IMR-90 (cell line): ENCODE measurements around the gene WBP2. TPM values are rescaled to one million over a fixed set of nuclear protein-coding genes. Genes with fewer than 3 reads are reported as not detected.

Experiments used
- ATAC-seq: fragments of 200-7000 bp; cut with Tn5 transposase; 2 replicates; pipeline ENCODE4 v1.9.1; 2020; ENCODE audit warnings: low read depth, mild to moderate bottlenecking, moderate library complexity
- BruUV-seq: library from RNA; stranded (reverse); fragments of 400-500 nt; replicated peaks from 2 replicates; lab custom pipeline; 2021; lab: Mats Ljungman, UMichigan
- CTCF ChIA-PET: fragments of 300-600 bp; formaldehyde crosslinking; extraction: SDS; loops from one replicate; lab custom pipeline; 2021; ENCODE audit warnings: antibody characterized with exemption; lab: Yijun Ruan, JAX
- POLR2A ChIA-PET: fragments of 300-600 bp; sonication (Branson Sonifier 250); formaldehyde crosslinking; loops from one replicate; lab custom pipeline; 2022; ENCODE audit warnings: antibody characterized with exemption; ENCODE audit not compliant: unreplicated experiment; lab: Charles Lee
- DNase-seq: peaks from one replicate; pipeline ENCODE4 v3.0.0; 2013
- H2AFZ ChIP-seq: replicated peaks from 2 replicates; pipeline ENCODE3; 2013; ENCODE audit warnings: low read length, mild to moderate bottlenecking; ENCODE audit not compliant: poor library complexity
- H2AK5ac ChIP-seq: 2 replicates; pipeline ENCODE4 v1.6.1; 2013; ENCODE audit warnings: low read depth, low read length, inconsistent platforms
- H2AK9ac ChIP-seq: replicated peaks from 2 replicates; pipeline ENCODE3; 2013; ENCODE audit warnings: mild to moderate bottlenecking, low read depth, low read length, moderate library complexity; ENCODE audit not compliant: poor library complexity
- H2BK120ac ChIP-seq: 2 replicates; pipeline ENCODE4 v1.6.1; 2013; ENCODE audit warnings: low read depth, low read length, inconsistent platforms
- H2BK15ac ChIP-seq: 3 replicates; pipeline ENCODE4 v1.6.1; 2013; ENCODE audit warnings: low read depth, low read length, inconsistent platforms
- H2BK20ac ChIP-seq: 2 replicates; pipeline ENCODE4 v1.6.1; 2013; ENCODE audit warnings: low read depth, mild to moderate bottlenecking, inconsistent platforms, low read length, moderate library complexity
- H2BK5ac ChIP-seq: 2 replicates; pipeline ENCODE4 v1.6.1; 2013; ENCODE audit warnings: mild to moderate bottlenecking, low read depth, low read length, inconsistent platforms; ENCODE audit not compliant: poor library complexity, severe bottlenecking
- H3K14ac ChIP-seq: replicated peaks from 2 replicates; pipeline ENCODE4 v1.6.1; 2013; ENCODE audit warnings: low read depth, low read length, inconsistent platforms
- H3K18ac ChIP-seq: 2 replicates; pipeline ENCODE4 v1.6.1; 2013; ENCODE audit warnings: low read depth, low read length, control low read depth
- H3K23ac ChIP-seq: 2 replicates; pipeline ENCODE4 v1.6.1; 2013; ENCODE audit warnings: low read depth, low read length, inconsistent platforms
- H3K27ac ChIP-seq: 2 replicates; pipeline ENCODE4 v1.5.1; 2013; ENCODE audit warnings: mild to moderate bottlenecking, control low read depth, low read length; ENCODE audit not compliant: insufficient read depth
- H3K27me3 ChIP-seq: 2 replicates; pipeline ENCODE4 v1.6.1; 2013; ENCODE audit warnings: low read length; ENCODE audit not compliant: control insufficient read depth, insufficient read depth
- H3K36me3 ChIP-seq: 2 replicates; pipeline ENCODE4 v1.6.1; 2013; ENCODE audit warnings: low read length, mixed read lengths; ENCODE audit not compliant: control insufficient read depth, insufficient read depth
- H3K4ac ChIP-seq: 2 replicates; pipeline ENCODE4 v1.6.1; 2013; ENCODE audit warnings: low read depth, low read length, inconsistent platforms
- H3K4me1 ChIP-seq: 2 replicates; pipeline ENCODE4 v1.6.1; 2013; ENCODE audit warnings: low read length, mixed read lengths; ENCODE audit not compliant: control insufficient read depth, insufficient read depth
- H3K4me2 ChIP-seq: 2 replicates; pipeline ENCODE4 v1.6.1; 2013; ENCODE audit warnings: low read depth, mild to moderate bottlenecking, control low read depth, low read length, moderate library complexity
- H3K4me3 ChIP-seq: 2 replicates; pipeline ENCODE4 v1.5.1; 2013; ENCODE audit warnings: low read depth, mild to moderate bottlenecking, control low read depth, low read length, moderate library complexity; ENCODE audit not compliant: insufficient read depth
- H3K56ac ChIP-seq: 2 replicates; pipeline ENCODE4 v1.6.1; 2013; ENCODE audit warnings: low read length, inconsistent platforms; ENCODE audit not compliant: insufficient read depth; ENCODE audit errors: extremely low read depth
- H3K79me1 ChIP-seq, 2 experiments: 2 replicates each; pipeline ENCODE4 v1.6.1; 2013; ENCODE audit warnings: low read length in 2 of 2, inconsistent platforms in 1 of 2, low read depth in 1 of 2
- H3K9ac ChIP-seq: 2 replicates; pipeline ENCODE4 v1.6.1; 2013; ENCODE audit warnings: low read depth, low read length, control low read depth
- H3K9me1 ChIP-seq: 2 replicates; pipeline ENCODE4 v1.6.1; 2013; ENCODE audit warnings: low read length, inconsistent platforms; ENCODE audit not compliant: insufficient read depth
- H3K9me3 ChIP-seq: 2 replicates; pipeline ENCODE4 v1.6.1; 2013; ENCODE audit warnings: low read length; ENCODE audit not compliant: control insufficient read depth, insufficient read depth
- H4K20me1 ChIP-seq: 2 replicates; pipeline ENCODE4 v1.6.1; 2013; ENCODE audit warnings: low read length, inconsistent platforms; ENCODE audit not compliant: insufficient read depth
- H4K5ac ChIP-seq: 2 replicates; pipeline ENCODE4 v1.6.1; 2013; ENCODE audit warnings: mild to moderate bottlenecking, low read depth, low read length, control low read depth
- H4K8ac ChIP-seq, 2 experiments: 2 replicates each; pipeline ENCODE4 v1.6.1; 2013; ENCODE audit warnings: low read depth in 2 of 2, low read length in 2 of 2, control low read depth in 1 of 2, inconsistent platforms in 1 of 2
- H4K91ac ChIP-seq: 2 replicates; pipeline ENCODE4 v1.6.1; 2013; ENCODE audit warnings: low read depth, low read length, inconsistent platforms; ENCODE audit not compliant: insufficient read depth
- CEBPB ChIP-seq: IDR thresholded peaks from 2 replicates; pipeline ENCODE4 v1.6.1; 2012; ENCODE audit warnings: low read depth, low read length, improper control_type of control experiment
- FOS ChIP-seq: fragments of 150-350 bp; IDR thresholded peaks from 2 replicates; pipeline ENCODE4 v1.6.1; 2016; ENCODE audit warnings: low read depth, low read length
- RFX5 ChIP-seq: IDR thresholded peaks from 2 replicates; pipeline ENCODE4 v1.8.0; 2012; ENCODE audit warnings: low read depth, mild to moderate bottlenecking, low read length, moderate library complexity
- WGBS, 2 experiments: methylation state at CpG; one replicate each; pipeline versions ENCODE4 v1.1.5 to v1.1.7; 2013; ENCODE audit warnings: missing lambda C conversion rate in 2 of 2; ENCODE audit not compliant: insufficient read length in 1 of 2; ENCODE audit errors: extremely low coverage in 2 of 2; 5-methylcytosine and 5-hydroxymethylcytosine counted together
- dilution Hi-C: fragments of 300-500 bp; cut with HindIII; formaldehyde crosslinking; loops from one replicate; pipeline ENCODE4 v1.14.3; 2018; ENCODE audit warnings: low sequenced_read_pairs; ENCODE audit not compliant: unreplicated experiment
- in situ Hi-C: fragments of 300-500 bp; cut with MboI; formaldehyde crosslinking; loops from 3 replicates; pipeline ENCODE4 v1.14.3; 2019; ENCODE audit warnings: low sequenced_read_pairs, inconsistent platforms, mixed read lengths
- intact Hi-C: fragments of 100-400 bp; cut with micrococcal nuclease; formaldehyde crosslinking; loops from 2 replicates; pipeline ENCODE4 v1.10.0; 2022
- polyA plus RNA-seq, 3 experiments: library from polyadenylated mRNA; depleted of rRNA; stranded (reverse); fragments of >200 nt; gene quantifications; 2 replicates each; pipeline ENCODE4 v1.2.3, GENCODE V29; 2012; ENCODE audit warnings: low replicate concordance in 1 of 3
- total RNA-seq: library from RNA; depleted of rRNA; stranded (reverse); fragments of >200 nt; gene quantifications from 2 replicates; pipeline ENCODE4 v1.2.3, GENCODE V29; 2012

Gene WBP2
- total and polyA plus RNA-seq, 2 of the 4 experiments (the other 2 are of a cell fraction): 9.0 to 35.5 TPM

- Histone ChIP-seq H2AK5ac (no peak overlapping the region), H4K20me1 (no peaks in the 10 kb centered on the region), H3K27me3 (no peaks in the 10 kb centered on the region), H2AK9ac (no peak overlapping the region), H2BK120ac (no peak overlapping the region), H3K56ac (no peak overlapping the region), H2AFZ (no peak overlapping the region), H3K14ac (no peak overlapping the region), H3K9me3 (no peaks in the 10 kb centered on the region), H3K4me3 (no peak overlapping the region), H4K5ac (no peak overlapping the region), H3K4ac (no peak overlapping the region), H2BK5ac (no peak overlapping the region), H2BK20ac (no peak overlapping the region), H3K36me3 (peaks cover 39% of the 10 kb centered on the region), H3K18ac (no peak overlapping the region), H3K9ac (no peak overlapping the region), H3K23ac (no peak overlapping the region), H3K79me1 (no peaks in the 10 kb centered on the region), H4K8ac (no peak overlapping the region), H2BK15ac (no peak overlapping the region), H3K4me2 (no peak overlapping the region), H3K9me1 (no peaks in the 10 kb centered on the region), H4K91ac (no peak overlapping the region), H3K27ac (no peak overlapping the region), H3K4me1 (no peaks in the 10 kb centered on the region; the same call in 1 of the 2 replicates)
- TF ChIP-seq CEBPB (no peak), FOS (no peak), RFX5 (no peak)
- ATAC-seq: no peak
- no peak for DNase-seq
- POLR2A ChIA-PET: no interaction called here
- no CpG with 5 or more reads among the region's 13 CpGs for WGBS, 2 experiments
- in situ Hi-C loops: no loop called here
- BruUV-seq: no TSS peak
- dilution Hi-C loops: no loop called here
- CTCF ChIA-PET: no interaction called here
- intact Hi-C loops: loop anchor here (5.0 kb wide), 1 partner anchor 43 kb away; the partner anchor contains the start of gene UNK
Measured at GRCh38 chr17:75825149-75825552, 30.0 kb downstream of the WBP2 start.
